CD1c-positive myeloid dendritic cell (primary cell): ENCODE results near the gene KYAT1.
"Not testable (repeated sequence)": the region's sequence is repeated elsewhere in the genome, so short reads cannot be mapped to it uniquely, and the experiment has no call there.

Source experiments
- DNase-seq: peaks from one replicate; pipeline ENCODE4 v3.0.0-alpha.2; 2016; ENCODE audit errors: extremely low spot score

Gene KYAT1

GRCh38 chr9:128818839-128819715, 62.7 kb downstream of the KYAT1 start:
- peak; percentile 43 for DNase-seq

DNA sequence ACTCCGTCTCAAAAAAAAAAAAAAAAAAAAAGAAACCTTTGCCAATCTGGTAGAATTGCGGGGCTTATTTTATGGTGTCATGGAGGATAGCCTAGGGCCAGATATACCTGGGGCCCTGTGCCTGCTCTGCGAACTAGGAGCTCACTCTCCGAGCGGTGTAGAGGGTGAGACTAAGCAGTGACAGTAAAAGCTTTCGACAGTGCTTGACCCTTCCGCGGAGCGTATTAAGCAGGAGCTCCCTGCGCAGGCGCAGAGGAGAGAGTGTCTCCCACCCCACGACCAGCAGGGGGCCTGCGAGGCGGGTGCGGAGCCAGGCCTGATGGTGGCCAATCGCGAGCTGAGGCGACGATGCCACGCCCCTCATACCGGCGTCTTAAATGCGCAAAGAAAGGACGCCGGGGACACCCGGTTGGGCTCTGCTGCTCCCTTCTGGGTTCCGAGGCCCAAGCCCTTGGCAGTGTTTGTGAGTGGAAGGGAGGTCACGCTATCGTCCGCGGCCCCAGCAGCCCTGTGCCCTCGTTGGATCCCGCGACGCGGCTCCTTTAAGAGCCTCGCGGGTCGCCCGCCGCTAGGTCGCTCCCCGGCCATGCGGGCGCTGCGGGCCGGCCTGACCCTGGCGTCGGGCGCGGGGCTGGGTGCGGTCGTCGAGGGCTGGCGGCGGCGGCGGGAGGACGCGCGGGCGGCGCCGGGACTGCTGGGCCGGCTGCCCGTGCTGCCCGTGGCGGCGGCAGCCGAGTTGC, 63.5 kb downstream of the KYAT1 start, which contains the start of gene ENDOG:
TSS of gene ENDOG (plus strand) at position 402 of the 740 bp plus-strand sequence. CDS start at position 587, 185 bp downstream.
- peak; percentile 99 for DNase-seq

GRCh38 chr9:128810873-128811272, 70.9 kb downstream of the KYAT1 start:
- no peak for DNase-seq

DNA sequence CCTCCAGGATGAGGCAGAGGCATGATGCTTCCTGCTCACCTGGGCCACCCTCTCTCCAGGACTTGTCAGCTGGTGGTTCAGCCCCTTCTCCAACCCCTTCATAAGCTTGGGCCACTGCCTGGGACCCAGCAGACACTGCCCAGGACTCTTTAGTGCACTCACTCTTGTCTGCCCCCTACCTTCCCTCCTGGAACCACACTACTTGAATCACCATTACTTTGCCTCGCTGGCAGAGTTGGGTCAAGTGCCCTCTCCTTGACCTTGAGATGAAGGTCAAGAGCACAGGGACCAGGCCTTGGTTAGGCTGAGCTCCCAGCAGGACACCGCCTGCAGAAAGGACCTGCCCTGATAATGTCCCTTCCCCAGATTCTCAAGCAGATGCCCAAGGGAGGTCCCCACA, 71.9 kb downstream of the KYAT1 start:
- DNase-seq: no peak

DNA sequence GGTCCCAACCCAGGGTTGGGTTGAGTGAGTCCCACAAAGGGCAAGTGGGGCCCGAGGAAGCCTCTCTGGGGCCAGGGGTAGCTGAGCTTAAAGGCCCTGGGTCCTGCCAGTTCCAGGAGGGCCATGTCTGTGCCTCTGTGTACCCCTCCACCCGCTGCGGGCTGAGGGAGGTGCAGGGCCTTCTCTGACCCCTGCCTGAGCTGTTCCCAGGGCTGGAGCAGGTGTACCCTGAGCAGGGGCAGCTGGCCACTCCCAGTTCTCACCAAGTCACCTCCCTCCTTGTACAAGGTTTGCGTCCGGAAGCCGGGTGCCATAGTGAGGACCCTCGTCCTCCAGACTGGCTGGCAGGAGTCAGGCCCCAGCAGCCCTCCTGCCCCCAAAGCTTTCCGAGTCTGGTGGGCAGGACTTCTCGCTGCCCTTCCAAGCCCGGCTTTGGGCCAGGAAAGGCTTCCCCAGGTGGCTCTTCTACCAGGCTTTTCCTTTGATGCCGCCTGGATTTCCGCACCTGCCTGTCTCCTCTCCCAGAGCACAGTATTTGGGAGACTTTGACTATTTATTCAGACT, 72.6 kb downstream of the KYAT1 start:
- DNase-seq: no peak

GRCh38 chr9:128808543-128808942, 73.2 kb downstream of the KYAT1 start:
- DNase-seq: no peak

DNA sequence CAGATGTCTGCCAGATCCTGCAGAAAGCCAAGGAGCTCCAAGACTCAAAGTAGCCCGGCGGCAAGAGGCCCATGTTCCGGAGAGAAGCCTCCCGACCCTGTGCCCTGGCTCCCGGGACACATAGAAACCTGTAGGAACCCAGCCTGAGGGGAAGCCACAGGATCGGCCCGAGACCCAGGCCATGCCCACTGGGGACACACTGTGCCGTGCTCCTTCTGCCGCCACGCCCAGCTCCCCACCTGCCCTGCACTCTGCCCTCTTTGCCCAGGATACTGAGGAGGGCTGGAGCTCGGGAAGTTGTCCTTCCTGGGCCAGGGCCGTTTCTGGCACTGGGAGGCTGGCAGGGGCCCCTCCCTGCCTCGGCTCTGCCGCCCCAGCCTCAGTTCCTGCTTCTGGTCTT, 73.9 kb downstream of the KYAT1 start:
- DNase-seq: no peak

- no peak for DNase-seq
Observed at GRCh38 chr9:128805661-128806060, 76.1 kb downstream of the KYAT1 start.

GRCh38 chr9:128802482-128802881, 79.3 kb downstream of the KYAT1 start:
- DNase-seq: no peak

DNA sequence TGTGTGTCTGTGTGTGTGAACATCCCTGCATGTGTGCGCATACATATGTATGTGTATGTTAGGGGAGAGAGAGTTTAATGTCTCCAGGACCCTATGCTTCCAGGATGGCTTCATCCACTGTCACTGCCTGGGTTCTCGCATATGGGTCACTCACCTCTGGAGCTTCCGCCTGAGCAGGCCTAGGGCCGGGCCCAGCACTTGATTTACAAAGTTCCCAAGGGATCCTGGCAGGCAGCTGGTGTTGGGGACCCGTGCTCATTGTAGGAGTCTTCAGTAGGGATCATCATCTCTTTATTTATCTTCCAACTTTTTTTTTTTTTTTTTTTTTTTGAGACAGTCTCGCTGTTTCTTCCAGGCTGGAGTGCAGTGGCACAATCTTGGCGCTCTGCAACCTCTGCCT, 81.7 kb downstream of the KYAT1 start:
- no peak for DNase-seq

DNA sequence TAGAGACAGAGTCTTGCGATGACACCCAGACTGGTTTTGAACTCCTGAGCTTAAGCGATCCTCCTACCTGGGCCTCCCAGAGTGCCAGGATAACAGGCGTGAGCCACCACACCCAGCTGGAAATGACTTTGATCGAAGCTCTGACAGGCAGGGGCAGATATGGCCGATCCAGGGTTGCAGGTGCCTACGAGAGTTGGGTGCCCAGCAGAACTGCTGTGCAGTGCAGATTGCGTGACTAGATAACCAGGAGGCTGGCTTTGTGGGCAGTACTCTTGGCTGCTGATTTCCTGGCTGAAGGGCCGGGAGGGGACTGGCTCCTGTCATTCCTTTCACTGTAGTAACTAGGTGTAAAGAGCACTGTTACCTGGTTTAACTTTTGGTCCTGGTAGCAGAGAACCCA, 82.9 kb downstream of the KYAT1 start:
- DNase-seq: no peak

DNA sequence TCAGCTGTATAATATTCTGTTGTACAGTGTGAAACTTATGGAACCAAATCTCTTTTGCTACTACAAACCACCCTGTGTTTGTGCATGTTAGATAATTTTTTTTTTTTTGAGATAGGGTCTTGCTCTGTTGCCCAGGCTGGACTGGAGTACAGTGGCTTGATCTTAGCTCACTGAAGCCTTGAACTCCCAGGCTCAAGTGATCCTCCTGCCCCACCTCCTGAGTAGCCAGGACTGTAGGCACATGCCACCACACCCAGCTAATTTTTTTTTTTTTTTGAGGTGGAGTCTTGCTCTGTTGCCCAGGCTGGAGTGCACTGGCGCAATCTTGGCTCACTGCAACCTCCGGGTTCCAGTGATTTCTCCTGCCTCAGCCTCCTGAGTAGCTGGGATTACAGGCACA, 86.8 kb downstream of the KYAT1 start:
- not testable (repeated sequence) for DNase-seq

- no peak for DNase-seq
Observed at GRCh38 chr9:128792978-128793686, 88.6 kb downstream of the KYAT1 start.

DNA sequence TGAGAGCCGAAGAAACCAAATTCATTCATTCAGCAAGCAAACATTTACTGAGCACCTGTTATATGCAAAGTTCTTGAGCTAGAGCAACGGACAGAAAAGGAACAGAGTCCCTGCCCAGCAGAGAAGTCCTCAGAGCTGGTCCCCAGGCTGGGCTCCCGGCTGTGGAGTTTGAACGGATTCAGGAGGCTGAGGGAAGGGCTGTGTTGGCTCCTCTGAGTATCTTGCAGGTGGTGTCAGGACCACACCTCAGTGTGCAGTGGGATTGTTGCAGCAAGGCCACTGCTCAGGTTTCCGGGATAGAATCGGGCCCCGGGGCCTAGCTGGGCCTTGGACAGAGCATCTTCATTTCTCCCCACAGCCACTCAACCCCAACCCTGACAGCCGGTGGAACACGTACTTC, 89.6 kb downstream of the KYAT1 start:
- DNase-seq: no peak

DNA sequence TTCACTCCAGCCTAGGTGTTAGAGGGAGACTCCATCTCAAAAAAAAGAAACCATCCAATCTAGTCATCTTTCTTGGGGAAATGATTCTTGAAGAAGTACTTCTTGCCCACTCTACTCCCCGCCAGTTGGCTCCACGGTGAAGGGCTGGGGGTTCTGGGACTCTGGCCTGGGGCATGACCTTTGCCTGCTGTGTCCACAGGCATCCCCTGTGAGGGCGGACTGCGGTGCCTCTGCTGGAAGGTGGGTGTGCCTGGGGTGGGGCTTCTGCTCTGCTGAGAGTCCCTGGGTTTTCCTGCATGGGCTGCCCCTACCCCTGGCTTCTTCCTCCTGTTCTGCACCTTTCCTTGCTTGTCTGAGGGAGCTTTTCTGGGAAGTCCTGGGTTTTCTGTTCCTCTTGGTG, 91.2 kb downstream of the KYAT1 start:
- no peak for DNase-seq

GRCh38 chr9:128788445-128788844, 93.3 kb downstream of the KYAT1 start:
- no peak for DNase-seq

DNA sequence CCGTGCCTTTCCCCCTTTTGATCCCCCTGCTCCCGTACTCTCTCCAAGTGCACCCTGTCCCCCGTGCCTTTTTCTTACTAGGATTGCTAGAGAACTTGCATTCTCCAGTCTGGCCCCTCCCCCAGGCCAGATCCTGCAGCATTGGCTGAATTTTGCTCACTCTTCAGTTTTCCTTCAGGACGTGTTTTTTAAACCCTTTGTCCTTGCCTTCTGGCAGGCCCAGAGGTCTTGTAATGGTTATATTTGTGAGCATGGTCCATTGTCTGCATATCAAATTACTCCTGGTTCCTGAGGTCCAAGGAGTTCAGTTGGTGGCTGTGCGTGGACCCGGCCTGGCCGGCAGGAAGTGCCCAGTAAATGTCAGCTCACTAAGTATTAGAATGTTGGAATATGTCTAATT, 94.1 kb downstream of the KYAT1 start:
- no peak for DNase-seq

DNA sequence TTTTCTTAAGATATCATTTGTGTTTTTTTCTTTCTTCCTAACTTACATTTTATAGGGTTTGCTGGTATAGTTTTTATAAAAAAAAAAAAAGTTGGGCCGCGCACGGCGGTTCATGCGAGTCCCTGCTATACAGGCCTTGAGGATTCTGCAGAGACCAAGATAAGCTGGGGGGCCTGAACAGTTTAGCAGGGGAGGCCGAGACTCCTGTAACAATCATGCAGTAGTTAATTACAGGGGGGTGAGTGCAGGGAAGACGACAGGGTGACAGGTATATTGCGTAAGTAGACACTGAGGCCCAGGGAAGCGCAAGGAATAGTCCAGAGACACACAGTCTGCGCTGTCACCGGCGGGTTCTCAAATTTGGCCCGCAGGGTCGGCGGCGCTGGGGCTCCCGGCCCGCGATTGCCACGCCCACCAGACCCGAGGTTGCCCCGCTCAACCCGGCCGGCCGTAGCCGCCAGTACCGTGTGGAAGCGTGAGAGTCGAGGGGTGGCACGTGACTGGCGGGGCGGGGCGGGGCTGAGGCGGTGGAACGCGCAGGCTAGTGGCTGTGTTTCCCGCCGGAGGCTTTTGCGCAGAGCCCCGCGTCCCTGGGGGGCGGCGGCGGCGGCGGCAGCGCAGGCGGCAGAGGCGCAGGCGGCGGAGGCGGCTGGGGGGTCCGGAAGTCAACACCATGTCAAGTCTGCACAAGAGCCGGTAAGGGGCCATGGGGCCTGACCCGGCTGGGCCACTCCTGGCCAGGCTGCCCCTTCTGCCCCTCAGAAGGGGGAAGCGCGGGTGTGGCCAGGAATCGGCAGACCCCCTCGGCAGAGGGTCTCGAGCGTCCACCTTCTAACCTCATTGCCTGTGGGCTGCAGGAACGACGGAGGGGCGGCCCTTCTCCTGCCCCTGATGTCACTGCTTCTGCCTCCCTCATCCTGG, 94.8 kb downstream of the KYAT1 start, which contains the start of gene TBC1D13:
TSS of gene TBC1D13 (plus strand) at position 573 of the 921 bp plus-strand sequence. CDS start at position 674, 101 bp downstream.
- peak; percentile 91 for DNase-seq

- no peak for DNase-seq
Observed at GRCh38 chr9:128785427-128785826, 96.3 kb downstream of the KYAT1 start.
